HFF-Myc (cell line): Measurements from ENCODE around the gene DYNC1LI1.

Experiments used
- DNase-seq: peaks from one replicate; pipeline ENCODE4 v3.0.0-alpha.2; 2011; ENCODE audit warnings: low read depth; ENCODE audit errors: extremely low read depth
- H3K4me3 ChIP-seq: replicated peaks from 2 replicates; pipeline ENCODE4 v1.5.1; 2011; ENCODE audit warnings: low read depth, mild to moderate bottlenecking, control low read depth, low read length
- TF ChIP-seq, protein P1 (sequence below): IDR thresholded peaks from 2 replicates; pipeline ENCODE4 v1.5.1; 2012; ENCODE audit warnings: mild to moderate bottlenecking, low read depth, low read length, control low read depth; ENCODE audit errors: missing control alignments

The DYNC1LI1 gene

GRCh38 chr3:32557640-32558352, 12.9 kb downstream of the DYNC1LI1 start:
- TF ChIP-seq, protein P1, sequence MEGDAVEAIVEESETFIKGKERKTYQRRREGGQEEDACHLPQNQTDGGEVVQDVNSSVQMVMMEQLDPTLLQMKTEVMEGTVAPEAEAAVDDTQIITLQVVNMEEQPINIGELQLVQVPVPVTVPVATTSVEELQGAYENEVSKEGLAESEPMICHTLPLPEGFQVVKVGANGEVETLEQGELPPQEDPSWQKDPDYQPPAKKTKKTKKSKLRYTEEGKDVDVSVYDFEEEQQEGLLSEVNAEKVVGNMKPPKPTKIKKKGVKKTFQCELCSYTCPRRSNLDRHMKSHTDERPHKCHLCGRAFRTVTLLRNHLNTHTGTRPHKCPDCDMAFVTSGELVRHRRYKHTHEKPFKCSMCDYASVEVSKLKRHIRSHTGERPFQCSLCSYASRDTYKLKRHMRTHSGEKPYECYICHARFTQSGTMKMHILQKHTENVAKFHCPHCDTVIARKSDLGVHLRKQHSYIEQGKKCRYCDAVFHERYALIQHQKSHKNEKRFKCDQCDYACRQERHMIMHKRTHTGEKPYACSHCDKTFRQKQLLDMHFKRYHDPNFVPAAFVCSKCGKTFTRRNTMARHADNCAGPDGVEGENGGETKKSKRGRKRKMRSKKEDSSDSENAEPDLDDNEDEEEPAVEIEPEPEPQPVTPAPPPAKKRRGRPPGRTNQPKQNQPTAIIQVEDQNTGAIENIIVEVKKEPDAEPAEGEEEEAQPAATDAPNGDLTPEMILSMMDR: no peak
- no peak for DNase-seq
- H3K4me3 ChIP-seq: no peak overlapping the region

DNA sequence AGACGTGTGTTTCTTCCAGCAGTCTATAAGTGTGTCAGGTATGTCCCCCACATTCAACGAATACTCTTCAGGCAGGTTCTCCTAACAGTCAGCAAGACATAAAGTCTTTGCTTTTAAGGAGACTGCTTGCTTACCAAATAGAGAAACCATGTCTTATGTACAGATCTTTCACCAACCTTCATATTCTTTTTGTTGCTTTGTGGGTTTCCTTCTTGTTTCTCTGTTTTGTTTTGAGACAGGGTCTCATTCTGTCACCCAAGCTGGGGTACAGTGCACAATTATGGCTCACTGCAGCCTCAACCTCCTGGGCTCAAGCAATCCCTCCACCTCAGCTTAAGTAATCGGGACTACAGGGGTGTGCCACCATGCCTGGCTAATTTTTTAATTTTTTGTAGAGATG, 14.3 kb downstream of the DYNC1LI1 start:
- TF ChIP-seq, protein P1: no peak
- no peak for DNase-seq
- H3K4me3 ChIP-seq: no peak overlapping the region

- TF ChIP-seq, protein P1: no peak
- no peak for DNase-seq
- H3K4me3 ChIP-seq: no peak overlapping the region
Observed at GRCh38 chr3:32553973-32554372, 16.7 kb downstream of the DYNC1LI1 start.

GRCh38 chr3:32553459-32553858, 17.2 kb downstream of the DYNC1LI1 start:
- no peak overlapping the region for H3K4me3 ChIP-seq
- DNase-seq: no peak
- TF ChIP-seq, protein P1: no peak

GRCh38 chr3:32552013-32552412, 18.6 kb downstream of the DYNC1LI1 start:
- TF ChIP-seq, protein P1: no peak
- H3K4me3 ChIP-seq: no peak overlapping the region
- DNase-seq: no peak

DNA sequence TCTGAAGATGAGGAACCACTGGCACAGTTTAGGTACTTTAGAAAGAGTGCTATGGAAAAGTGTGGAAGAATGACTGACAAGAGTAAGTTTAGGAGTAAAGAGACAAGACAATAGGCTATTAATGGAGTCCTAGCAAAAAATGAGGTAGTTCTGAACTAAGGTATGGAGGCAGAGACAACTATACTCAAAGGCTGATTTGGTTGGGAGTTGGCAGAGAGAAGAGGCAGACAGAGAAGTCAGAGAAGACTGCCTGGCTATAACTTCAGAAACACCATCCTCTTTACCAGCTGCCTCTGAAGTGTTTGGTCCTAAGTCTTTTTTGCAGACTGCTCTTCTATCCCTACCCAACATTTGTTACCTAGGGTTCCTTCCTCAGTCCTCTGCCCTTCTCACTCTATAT, 19.2 kb downstream of the DYNC1LI1 start:
- H3K4me3 ChIP-seq: no peak overlapping the region
- DNase-seq: no peak
- TF ChIP-seq, protein P1: no peak

- DNase-seq: no peak
- TF ChIP-seq, protein P1: no peak
- no peak overlapping the region for H3K4me3 ChIP-seq
Observed at GRCh38 chr3:32551087-32551486, 19.6 kb downstream of the DYNC1LI1 start.
